Vein endothelial cell (primary cell): ENCODE results near the gene TENT4B. TPM values are rescaled to one million over a fixed set of nuclear protein-coding genes. Genes with fewer than 3 reads are reported as not detected.
A peak's percentile ranks its signal among the peaks of the same experiment; 100 is the strongest.

Experiments
- small RNA-seq: library from RNA; depleted of rRNA; stranded (forward); fragments of <200 nt; gene quantifications from one replicate; pipeline ENCODE3, GENCODE V24; 2012
- total RNA-seq: library from RNA; depleted of rRNA; stranded (reverse); fragments of >200 nt; gene quantifications from 2 replicates; pipeline ENCODE4 v1.2.3, GENCODE V29; 2012

Gene TENT4B
- total RNA-seq, result 11.1 and 12.1 TPM in 2 replicates

GRCh38 chr16:50152807-50153595, at the start of gene TENT4B:
Gene TENT4B (plus strand): TSS chr16:50153306. CDS start chr16:50153622, 316 bp downstream.

GRCh38 chr16:50266337-50267091, 113.4 kb downstream of the TENT4B start, which contains the start of gene ADCY7:
Gene ADCY7 (plus strand): TSS chr16:50266551. CDS start chr16:50288180, 21,629 bp downstream.

Small RNA genes lying within 50 kb of the gene (small RNA-seq; reads per million reads assigned to genes)
- gene RF00156, result 0.34 reads per million, percentile 14 among the genes with 10 or more reads in this experiment
- not detected for gene RPL10P14

Other genes with a start within 250 kb of the TENT4B start
- 26.8 and 30.6 TPM in 2 replicates for gene CNEP1R1, start 128.1 kb upstream of the TENT4B start, total RNA-seq
- gene HEATR3, start 87.3 kb upstream of the TENT4B start, total RNA-seq, result 28.4 and 34.0 TPM in 2 replicates
- 5.9 and 9.4 TPM in 2 replicates for gene ADCY7, start 113.2 kb downstream of the TENT4B start, total RNA-seq
- 32.0 and 43.3 TPM in 2 replicates for gene BRD7, start 215.7 kb downstream of the TENT4B start, total RNA-seq